Measurements from ENCODE around the gene GPR82.
"Not testable (repeated sequence)": the region's sequence is repeated elsewhere in the genome, so short reads cannot be mapped to it uniquely, and the experiment has no call there.

The GPR82 gene

DNA sequence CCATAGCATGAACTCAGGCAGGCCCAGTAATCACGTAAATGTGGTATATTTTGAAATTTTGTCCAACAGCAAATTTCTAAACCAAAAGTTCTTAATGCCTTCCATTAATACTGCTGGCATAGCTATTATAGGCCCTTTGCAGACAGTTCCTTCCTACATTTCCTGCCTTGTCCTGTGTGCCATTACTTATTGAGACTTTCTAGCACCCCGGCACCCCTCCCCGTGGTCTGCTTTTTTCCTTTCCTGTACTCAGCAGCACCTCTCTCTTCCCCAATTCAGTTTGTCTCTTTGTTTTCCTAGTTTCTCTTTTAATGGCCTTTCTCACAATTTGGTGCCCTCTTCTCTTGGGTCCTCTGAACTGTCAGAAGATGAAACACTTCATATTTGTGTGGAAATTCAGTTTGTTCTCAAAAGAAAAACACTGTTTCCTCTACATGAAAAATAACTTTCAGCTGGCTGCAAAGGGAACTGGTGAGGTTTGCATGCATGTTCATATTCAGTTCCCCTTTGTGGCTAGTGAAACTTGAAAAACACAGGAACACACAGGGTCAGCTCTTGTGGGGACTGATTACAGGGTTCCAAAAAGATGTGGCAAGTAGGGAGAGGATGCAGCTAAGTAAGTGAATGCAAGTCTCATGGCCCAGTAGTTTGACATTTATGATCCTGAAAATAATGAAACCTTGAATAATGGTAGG is 18.2 kb upstream of the GPR82 start:
- in situ Hi-C loops (cut with MboI; ENCODE audit: low sequenced_read_pairs): no loop called here
- no peak for DNase-seq (ENCODE audit: low spot score in 2 of 2)
- no peaks in the 10 kb centered on the region for H3K27me3 ChIP-seq (ENCODE audit: low read depth)
- no peaks in the 10 kb centered on the region for H3K36me3 ChIP-seq (replicated peaks)
- no peak overlapping the region for H3K4me3 ChIP-seq
- H3K9me3 ChIP-seq: no peaks in the 10 kb centered on the region
- peaks cover 34% of the 10 kb centered on the region for H3K4me1 ChIP-seq

DNA sequence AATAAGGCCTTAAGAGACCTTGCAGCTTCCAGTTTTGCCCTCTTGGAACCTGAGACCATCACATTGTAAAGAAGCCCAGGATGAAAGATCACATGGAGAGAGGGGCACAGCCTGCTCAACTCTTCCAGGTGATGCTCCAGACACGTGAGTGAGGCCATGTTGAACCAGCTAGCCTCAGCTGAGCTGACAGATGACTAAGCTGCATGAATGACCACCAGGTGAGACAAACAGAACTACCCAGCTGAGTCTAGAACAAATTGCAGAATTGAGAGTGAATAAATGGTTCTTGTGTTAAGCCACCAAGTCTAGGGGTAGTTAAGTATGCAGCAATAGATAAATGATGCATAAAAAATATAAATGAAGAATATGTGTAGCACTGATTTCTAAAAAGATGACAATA is 16.8 kb upstream of the GPR82 start:
- Histone ChIP-seq H3K4me1 (peaks cover 28% of the 10 kb centered on the region), H3K27me3 (ENCODE audit: low read depth) (no peaks in the 10 kb centered on the region), H3K4me3 (no peak overlapping the region), H3K9me3 (no peaks in the 10 kb centered on the region), H3K36me3 (replicated peaks) (no peaks in the 10 kb centered on the region)
- in situ Hi-C loops (cut with MboI; ENCODE audit: low sequenced_read_pairs): no loop called here
- DNase-seq (ENCODE audit: low spot score in 2 of 2): no peak

DNA sequence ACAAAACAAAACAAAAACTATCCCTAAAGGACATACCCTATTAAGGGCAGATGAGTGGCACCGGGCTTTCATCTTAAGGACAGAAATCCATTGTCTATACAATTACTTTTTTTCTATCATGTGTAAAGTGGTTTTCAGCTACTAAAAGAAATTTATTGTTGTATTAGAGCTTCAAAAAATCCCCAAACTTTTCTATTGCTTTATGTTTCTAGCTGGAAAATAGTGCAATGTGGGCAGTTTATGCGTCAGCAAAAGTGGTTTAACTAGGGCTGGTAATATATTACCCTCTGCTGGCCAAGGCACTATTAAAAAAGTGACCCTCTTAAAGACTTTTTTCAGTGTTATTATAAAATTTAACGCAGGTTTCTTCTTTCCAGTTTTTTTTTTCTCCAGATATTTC is 15.5 kb upstream of the GPR82 start:
- Histone ChIP-seq H3K4me3 (no peak overlapping the region), H3K9me3 (no peaks in the 10 kb centered on the region), H3K36me3 (replicated peaks) (no peaks in the 10 kb centered on the region), H3K27me3 (ENCODE audit: low read depth) (no peaks in the 10 kb centered on the region), H3K4me1 (peaks cover 21% of the 10 kb centered on the region)
- in situ Hi-C loops (cut with MboI; ENCODE audit: low sequenced_read_pairs): no loop called here
- no peak for DNase-seq (ENCODE audit: low spot score in 2 of 2)

DNA sequence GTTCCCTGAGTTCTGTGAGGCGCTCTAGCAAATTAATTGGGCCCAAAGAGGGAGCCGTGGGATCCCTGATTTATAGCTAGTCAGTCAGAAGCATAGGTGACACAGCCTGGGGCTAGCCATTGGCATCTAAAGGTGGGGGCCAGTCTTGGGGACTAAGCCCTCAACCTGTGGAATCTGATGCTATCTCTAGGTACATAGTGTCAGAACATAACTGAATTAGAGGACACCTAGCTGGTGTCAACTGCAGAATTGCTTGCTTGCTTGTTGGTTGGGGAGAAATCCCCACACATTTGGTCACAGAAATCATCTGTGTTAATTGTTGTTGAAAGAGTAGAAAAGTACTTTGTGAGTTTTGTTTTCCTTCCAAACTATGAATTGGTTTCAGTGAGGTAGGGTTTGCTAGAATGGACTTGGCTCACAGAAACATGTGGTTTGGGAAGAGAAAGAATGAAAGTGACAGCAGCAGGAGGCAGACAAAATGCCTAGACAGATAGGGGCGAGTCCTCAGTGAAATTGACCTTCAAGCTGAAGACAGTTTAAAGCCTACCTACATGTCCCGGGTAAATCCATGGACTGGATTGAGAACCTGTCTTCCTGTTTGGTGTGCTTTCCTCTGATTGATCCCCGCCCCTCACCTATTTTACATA is 12.8 kb upstream of the GPR82 start:
- Histone ChIP-seq H3K9me3 (no peaks in the 10 kb centered on the region), H3K4me3 (no peak overlapping the region), H3K4me1 (peaks cover 3% of the 10 kb centered on the region), H3K27me3 (ENCODE audit: low read depth) (no peaks in the 10 kb centered on the region), H3K36me3 (replicated peaks) (no peaks in the 10 kb centered on the region)
- DNase-seq (ENCODE audit: low spot score in 2 of 2): no peak
- in situ Hi-C loops (cut with MboI; ENCODE audit: low sequenced_read_pairs): no loop called here

DNA sequence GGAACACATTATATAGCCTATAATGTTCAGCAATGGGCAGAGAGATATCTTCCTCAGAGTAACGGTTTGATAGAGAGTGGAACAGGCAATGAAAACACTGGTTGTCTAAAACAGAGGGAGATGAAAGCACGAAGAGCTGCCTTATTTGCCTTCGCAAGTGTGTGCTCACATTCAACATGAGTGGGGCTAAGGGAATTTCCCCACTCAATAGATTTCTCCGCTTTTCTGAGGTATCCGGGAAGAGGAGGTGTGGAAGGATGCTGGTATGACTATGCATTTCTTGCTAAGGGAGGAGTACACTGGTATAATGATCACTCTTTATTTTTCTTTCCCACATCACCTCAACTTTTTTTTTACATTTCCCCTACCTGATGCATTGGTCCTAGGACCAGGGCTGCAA is 7.8 kb upstream of the GPR82 start:
- no peaks in the 10 kb centered on the region for H3K9me3 ChIP-seq
- H3K4me1 ChIP-seq: peaks cover 12% of the 10 kb centered on the region
- no peak overlapping the region for H3K4me3 ChIP-seq
- in situ Hi-C loops (cut with MboI; ENCODE audit: low sequenced_read_pairs): no loop called here
- no peaks in the 10 kb centered on the region for H3K36me3 ChIP-seq (replicated peaks)
- no peak for DNase-seq (ENCODE audit: low spot score in 2 of 2)
- H3K27me3 ChIP-seq (ENCODE audit: low read depth): no peaks in the 10 kb centered on the region

DNA sequence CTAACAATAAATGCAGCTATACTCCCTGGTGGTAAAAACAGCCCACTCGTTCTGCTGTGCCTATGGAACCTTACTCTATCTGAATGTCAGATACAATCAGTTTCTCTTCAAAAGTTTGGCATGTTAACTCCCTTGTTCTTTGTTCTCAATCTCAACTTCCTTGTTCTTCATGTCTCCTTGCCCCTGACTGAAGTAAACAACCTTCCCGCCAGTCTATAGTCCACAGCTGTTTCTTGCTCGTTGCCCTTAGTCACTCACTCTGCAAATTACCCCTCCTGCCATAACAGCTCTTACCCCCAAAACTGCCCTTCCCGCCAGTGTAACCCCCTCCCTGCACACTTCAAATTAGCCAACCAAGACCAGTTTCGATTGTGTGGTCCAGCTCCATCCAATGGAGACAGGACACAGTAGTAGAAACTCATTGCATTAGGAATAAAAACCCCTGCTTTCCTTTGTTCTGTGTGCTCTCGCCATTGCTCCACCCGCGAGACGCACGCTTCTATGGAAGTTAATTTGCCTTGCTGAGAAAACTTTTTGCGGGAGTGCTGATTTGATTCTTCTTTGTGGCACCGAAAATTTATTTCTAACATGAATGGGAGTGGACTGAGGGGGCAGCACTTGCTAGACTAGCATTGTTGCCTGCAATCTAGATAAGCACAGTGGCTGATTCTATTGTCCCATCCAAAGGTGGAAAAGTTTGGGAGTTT is 7.1 kb upstream of the GPR82 start:
- H3K4me3 ChIP-seq: no peak overlapping the region
- no peaks in the 10 kb centered on the region for H3K9me3 ChIP-seq
- no peak for DNase-seq (ENCODE audit: low spot score in 2 of 2)
- in situ Hi-C loops (cut with MboI; ENCODE audit: low sequenced_read_pairs): no loop called here
- H3K4me1 ChIP-seq: peaks cover 12% of the 10 kb centered on the region
- no peaks in the 10 kb centered on the region for H3K36me3 ChIP-seq (replicated peaks)
- no peaks in the 10 kb centered on the region for H3K27me3 ChIP-seq (ENCODE audit: low read depth)

DNA sequence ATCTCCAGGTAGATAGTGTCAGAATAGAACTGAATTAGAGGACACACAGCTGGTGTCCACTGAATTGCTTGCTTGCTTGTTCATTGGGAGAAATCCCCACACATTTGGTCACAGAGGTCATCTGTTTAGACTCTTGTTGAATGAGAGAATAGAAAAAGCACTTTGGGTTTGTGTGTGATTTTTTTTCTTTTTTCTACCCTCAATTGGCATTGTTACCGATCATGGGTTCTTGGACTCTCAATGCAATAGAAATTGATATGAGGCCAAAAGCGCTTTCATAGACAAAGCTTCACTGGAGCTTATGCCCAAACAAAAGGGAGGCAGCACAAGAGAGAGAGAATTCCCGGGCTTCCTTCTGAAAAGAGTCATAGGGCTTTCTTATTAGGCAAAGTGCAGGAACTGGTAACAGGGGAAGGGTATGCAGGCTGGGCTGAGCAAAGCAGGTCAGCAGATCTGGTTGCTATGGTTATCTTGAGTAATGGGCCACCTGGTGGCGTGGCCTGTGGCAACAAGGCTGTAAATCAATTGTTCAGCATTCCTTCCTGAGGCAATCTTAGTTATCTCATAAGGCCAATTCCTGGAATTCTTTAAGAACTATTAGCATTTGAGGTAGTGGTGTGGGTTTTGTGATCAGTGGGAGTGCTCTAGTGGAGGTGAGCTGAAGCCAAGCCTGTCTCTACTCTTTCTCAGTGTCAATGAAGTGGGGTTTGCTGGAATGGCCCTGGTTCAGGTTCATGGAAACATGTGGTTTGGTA is 5.3 kb upstream of the GPR82 start:
- Histone ChIP-seq H3K36me3 (replicated peaks) (no peaks in the 10 kb centered on the region), H3K4me3 (no peak overlapping the region), H3K9me3 (no peaks in the 10 kb centered on the region), H3K27me3 (ENCODE audit: low read depth) (no peaks in the 10 kb centered on the region), H3K4me1 (peaks cover 12% of the 10 kb centered on the region)
- in situ Hi-C loops (cut with MboI; ENCODE audit: low sequenced_read_pairs): no loop called here
- DNase-seq (ENCODE audit: low spot score in 2 of 2): peak; percentile 71 to 72

DNA sequence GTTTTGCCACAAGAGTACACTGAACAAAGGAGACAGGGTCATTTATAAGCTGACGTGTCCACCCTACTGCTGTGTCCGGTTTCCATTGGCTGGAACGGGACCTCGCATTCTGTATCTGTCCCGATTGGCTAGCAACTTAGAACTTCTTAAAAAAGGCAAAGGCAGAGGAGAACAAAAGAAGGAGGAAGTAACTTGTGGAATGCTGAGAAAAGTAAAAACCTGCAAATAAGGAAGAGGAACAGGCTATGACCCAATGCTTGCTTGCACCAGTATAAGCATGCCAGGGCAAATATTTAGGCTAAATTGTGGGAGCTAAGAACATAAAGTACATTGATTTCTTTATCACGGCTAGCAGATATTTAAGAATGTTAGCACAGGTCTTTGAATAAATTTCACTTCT is 4.4 kb upstream of the GPR82 start:
- DNase-seq (ENCODE audit: low spot score in 2 of 2); H3K4me3 ChIP-seq; H3K27me3 ChIP-seq (ENCODE audit: low read depth); in situ Hi-C loops (cut with MboI; ENCODE audit: low sequenced_read_pairs); H3K36me3 ChIP-seq (replicated peaks); H3K9me3 ChIP-seq: not testable (repeated sequence)
- H3K4me1 ChIP-seq: peaks cover 12% of the 10 kb centered on the region

DNA sequence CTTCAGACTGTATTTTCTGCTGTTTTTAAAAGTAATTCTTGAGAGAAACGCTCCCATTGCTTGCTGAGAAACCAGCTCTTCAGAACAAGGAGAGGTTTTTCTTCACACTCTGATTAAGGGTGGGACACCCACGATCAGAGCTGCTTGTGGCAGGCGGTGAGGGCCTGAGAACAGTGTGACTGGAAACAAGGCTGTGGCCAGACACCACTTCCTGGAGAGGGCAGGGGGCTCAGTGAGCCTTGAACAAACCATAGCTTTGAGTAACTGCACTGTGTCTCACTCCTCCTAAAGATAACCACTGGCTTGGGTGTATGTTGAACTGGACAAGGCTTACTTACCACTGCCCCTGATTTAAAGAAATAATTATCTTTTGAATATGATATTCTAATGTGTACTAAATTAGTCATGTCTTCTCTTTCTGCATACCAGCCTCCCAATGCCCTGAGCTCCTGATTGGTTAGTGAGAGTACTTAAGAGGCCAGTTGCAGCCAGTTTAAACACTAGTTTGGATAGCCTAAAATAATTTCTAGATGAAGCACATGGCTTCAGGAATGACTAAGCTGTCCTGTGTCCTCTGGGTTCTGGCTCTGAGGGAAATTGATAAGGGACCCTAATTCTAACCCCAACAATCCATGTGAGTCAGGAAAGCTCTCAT is 3.7 kb upstream of the GPR82 start:
- no peak for DNase-seq (ENCODE audit: low spot score in 2 of 2)
- no peaks in the 10 kb centered on the region for H3K36me3 ChIP-seq (replicated peaks)
- H3K4me3 ChIP-seq: no peak overlapping the region
- no peaks in the 10 kb centered on the region for H3K9me3 ChIP-seq
- in situ Hi-C loops (cut with MboI; ENCODE audit: low sequenced_read_pairs): no loop called here
- no peaks in the 10 kb centered on the region for H3K27me3 ChIP-seq (ENCODE audit: low read depth)
- H3K4me1 ChIP-seq: peaks cover 12% of the 10 kb centered on the region

DNA sequence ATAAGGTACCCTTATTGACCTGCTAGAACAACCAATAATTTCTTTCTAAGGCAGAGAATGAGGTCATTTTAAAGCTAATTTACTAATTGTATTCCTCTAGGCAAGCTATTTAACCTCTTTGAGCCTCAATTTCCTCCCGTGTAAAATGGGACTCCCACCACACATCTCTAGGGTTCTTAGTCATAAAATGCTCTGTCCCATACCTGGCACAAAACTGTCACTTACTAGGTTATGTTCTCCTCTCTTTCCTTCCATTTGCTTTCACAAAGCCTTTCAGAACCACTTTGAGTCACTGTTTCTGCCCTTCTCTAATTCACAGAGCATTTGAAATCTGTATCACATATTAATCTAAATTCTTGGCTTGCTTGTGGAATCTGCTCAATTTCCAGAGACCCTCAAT is 2.4 kb upstream of the GPR82 start:
- in situ Hi-C loops (cut with MboI; ENCODE audit: low sequenced_read_pairs): no loop called here
- DNase-seq (ENCODE audit: low spot score in 2 of 2): no peak
- no peaks in the 10 kb centered on the region for H3K9me3 ChIP-seq
- H3K4me1 ChIP-seq: peaks cover 12% of the 10 kb centered on the region
- H3K4me3 ChIP-seq: no peak overlapping the region
- no peaks in the 10 kb centered on the region for H3K36me3 ChIP-seq (replicated peaks)
- no peaks in the 10 kb centered on the region for H3K27me3 ChIP-seq (ENCODE audit: low read depth)

DNA sequence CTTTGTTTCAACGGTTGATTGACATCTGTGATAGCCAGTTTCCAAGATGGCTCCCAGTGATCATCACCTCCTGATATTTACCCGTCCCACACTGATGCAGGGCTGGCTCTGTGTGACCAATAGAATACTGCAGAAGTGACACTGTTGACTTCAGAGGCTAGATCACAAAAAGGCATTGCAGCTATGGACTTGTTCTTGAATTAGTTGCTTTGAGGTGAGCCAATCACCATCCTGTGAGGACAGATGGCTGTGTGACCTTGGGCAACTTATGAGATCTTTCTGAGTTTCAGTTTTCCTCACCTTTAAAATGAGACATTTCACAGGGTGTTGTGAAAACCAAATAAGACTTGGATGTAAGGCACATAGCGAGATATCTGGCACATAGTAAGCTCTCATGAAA is 1.8 kb upstream of the GPR82 start:
- Histone ChIP-seq H3K4me1 (peaks cover 12% of the 10 kb centered on the region), H3K9me3 (no peaks in the 10 kb centered on the region), H3K4me3 (no peak overlapping the region), H3K27me3 (ENCODE audit: low read depth) (no peaks in the 10 kb centered on the region), H3K36me3 (replicated peaks) (no peaks in the 10 kb centered on the region)
- no peak for DNase-seq (ENCODE audit: low spot score in 2 of 2)
- in situ Hi-C loops (cut with MboI; ENCODE audit: low sequenced_read_pairs): no loop called here

DNA sequence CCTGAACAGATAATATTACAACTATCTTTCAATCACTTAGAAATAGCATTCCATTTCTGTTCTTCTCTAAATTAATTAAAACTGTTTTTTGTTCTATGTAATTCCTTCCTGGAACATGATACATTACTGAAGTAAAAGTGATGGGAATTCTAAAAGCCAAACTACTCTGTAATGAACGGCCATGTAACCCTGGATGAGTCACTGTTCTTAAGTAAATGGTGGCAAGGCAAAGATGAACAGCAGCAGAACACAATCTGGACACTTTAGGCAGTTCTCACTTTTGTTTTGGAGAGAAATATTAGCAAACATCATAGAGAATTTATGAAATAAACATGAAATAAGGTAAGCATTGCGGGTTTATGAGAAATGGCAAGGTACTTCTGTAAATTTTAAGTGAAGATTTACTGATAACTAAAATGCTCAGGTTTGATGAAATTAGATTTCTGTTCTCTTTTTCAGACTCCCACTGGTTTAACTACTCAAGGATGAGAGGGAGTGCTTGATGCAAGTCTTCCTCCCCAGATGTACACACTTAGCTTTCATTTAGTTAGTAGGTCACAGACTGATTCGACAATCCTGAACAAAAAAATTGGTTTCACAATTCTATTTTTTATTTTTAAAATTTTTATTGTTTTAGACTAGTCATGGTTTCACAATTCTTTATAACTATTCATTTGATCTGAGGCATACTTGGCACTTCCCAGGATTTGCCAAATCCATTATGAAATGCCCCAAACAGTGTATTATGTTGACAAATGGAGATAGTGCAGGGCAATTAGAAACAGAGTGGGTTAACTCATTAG is 964 bp upstream of the GPR82 start:
- in situ Hi-C loops (cut with MboI; ENCODE audit: low sequenced_read_pairs): no loop called here
- H3K4me3 ChIP-seq: no peak overlapping the region
- no peak for DNase-seq (ENCODE audit: low spot score in 2 of 2)
- H3K36me3 ChIP-seq (replicated peaks): no peaks in the 10 kb centered on the region
- H3K4me1 ChIP-seq: peaks cover 9% of the 10 kb centered on the region
- no peaks in the 10 kb centered on the region for H3K27me3 ChIP-seq (ENCODE audit: low read depth)
- H3K9me3 ChIP-seq: no peaks in the 10 kb centered on the region

DNA sequence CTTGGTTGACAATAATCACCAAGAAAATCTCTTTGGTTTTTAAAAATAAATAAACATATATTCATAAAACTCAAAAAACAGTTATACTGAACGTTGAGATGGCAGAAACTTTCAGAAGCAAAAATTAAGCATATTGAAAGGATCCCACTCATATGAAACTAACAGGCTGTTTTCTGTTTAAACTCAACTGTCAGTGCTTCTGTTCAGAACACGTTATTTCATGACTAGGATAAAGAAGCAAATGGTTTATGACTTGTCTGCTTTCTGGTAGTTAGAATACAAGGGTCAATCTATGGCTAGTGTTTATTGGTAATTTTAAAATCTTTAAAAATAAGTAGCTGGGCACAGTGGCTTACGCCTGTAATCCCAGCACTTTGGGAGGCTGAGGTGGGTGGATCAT is 4.1 kb downstream of the GPR82 start:
- DNase-seq (ENCODE audit: low spot score in 2 of 2): no peak
- in situ Hi-C loops (cut with MboI; ENCODE audit: low sequenced_read_pairs): no loop called here

More for the DNA sequence above, 4.1 kb downstream of the GPR82 start:
- no peaks in the 10 kb centered on the region for H3K27me3 ChIP-seq (ENCODE audit: low read depth)
- H3K9me3 ChIP-seq: no peaks in the 10 kb centered on the region
- H3K4me1 ChIP-seq: no peaks in the 10 kb centered on the region
- no peak overlapping the region for H3K4me3 ChIP-seq
- H3K36me3 ChIP-seq (replicated peaks): no peaks in the 10 kb centered on the region
